ENCODE measurements around the gene IFNAR1.
"Not testable (repeated sequence)": the region's sequence is repeated elsewhere in the genome, so short reads cannot be mapped to it uniquely, and the experiment has no call there.

Gene IFNAR1

GRCh38 chr21:33377221-33377920, 52.6 kb downstream of the IFNAR1 start:
- ATAC-seq (ENCODE audit: low read depth) (no peak), DNase-seq (ENCODE audit: low spot score) (no peak)
- peaks cover 33% of the 10 kb centered on the region for H3K4me1 ChIP-seq (ENCODE audit: insufficient read depth, poor library complexity, severe bottlenecking)
- H3K27ac ChIP-seq (ENCODE audit: poor library complexity, severe bottlenecking), result no peak overlapping the region
- no peaks in the 10 kb centered on the region for H3K36me3 ChIP-seq (ENCODE audit: low read depth)
- TF ChIP-seq CTCF (IDR thresholded peaks at IDR 0.05; ENCODE audit: poor library complexity, severe bottlenecking), result no peak
- no peaks in the 10 kb centered on the region for H3K9me3 ChIP-seq (ENCODE audit: severe bottlenecking)
- no peaks in the 10 kb centered on the region for H3K27me3 ChIP-seq (ENCODE audit: insufficient read depth, poor library complexity, severe bottlenecking)
- no peak overlapping the region for H3K4me3 ChIP-seq (ENCODE audit: severe bottlenecking)

- peaks cover 40% of the 10 kb centered on the region for H3K4me1 ChIP-seq (ENCODE audit: insufficient read depth, poor library complexity, severe bottlenecking)
- no peaks in the 10 kb centered on the region for H3K9me3 ChIP-seq (ENCODE audit: severe bottlenecking)
- no peak overlapping the region for H3K4me3 ChIP-seq (ENCODE audit: severe bottlenecking)
- no peak overlapping the region for H3K27ac ChIP-seq (ENCODE audit: poor library complexity, severe bottlenecking)
- no peak for ATAC-seq (ENCODE audit: low read depth)
- no peaks in the 10 kb centered on the region for H3K27me3 ChIP-seq (ENCODE audit: insufficient read depth, poor library complexity, severe bottlenecking)
- TF ChIP-seq CTCF (IDR thresholded peaks at IDR 0.05; ENCODE audit: poor library complexity, severe bottlenecking), result no peak
- no peaks in the 10 kb centered on the region for H3K36me3 ChIP-seq (ENCODE audit: low read depth)
- DNase-seq (ENCODE audit: low spot score), result no peak
Observed at GRCh38 chr21:33378081-33378480, 53.3 kb downstream of the IFNAR1 start.

- Histone ChIP-seq H3K27ac (ENCODE audit: poor library complexity, severe bottlenecking) (peak overlapping the region; percentile 94), H3K4me1 (ENCODE audit: insufficient read depth, poor library complexity, severe bottlenecking) (peaks cover 43% of the 10 kb centered on the region)
- H3K4me3 ChIP-seq (ENCODE audit: severe bottlenecking); H3K36me3 ChIP-seq (ENCODE audit: low read depth); H3K27me3 ChIP-seq (ENCODE audit: insufficient read depth, poor library complexity, severe bottlenecking); H3K9me3 ChIP-seq (ENCODE audit: severe bottlenecking); DNase-seq (ENCODE audit: low spot score): not testable (repeated sequence)
- peak; percentile 74 for ATAC-seq (ENCODE audit: low read depth)
Observed at GRCh38 chr21:33379934-33380333, 55.2 kb downstream of the IFNAR1 start.

GRCh38 chr21:33380483-33380998, 55.8 kb downstream of the IFNAR1 start:
- ATAC-seq (ENCODE audit: low read depth), result peak; percentile 89
- Histone ChIP-seq H3K36me3 (ENCODE audit: low read depth) (no peaks in the 10 kb centered on the region), H3K4me3 (ENCODE audit: severe bottlenecking) (no peak overlapping the region), H3K27me3 (ENCODE audit: insufficient read depth, poor library complexity, severe bottlenecking) (no peaks in the 10 kb centered on the region), H3K4me1 (ENCODE audit: insufficient read depth, poor library complexity, severe bottlenecking) (peaks cover 43% of the 10 kb centered on the region), H3K27ac (ENCODE audit: poor library complexity, severe bottlenecking) (peak overlapping the region; percentile 94), H3K9me3 (ENCODE audit: severe bottlenecking) (no peaks in the 10 kb centered on the region)
- DNase-seq (ENCODE audit: low spot score), result peak; percentile 97
- no peak for TF ChIP-seq CTCF (IDR thresholded peaks at IDR 0.05; ENCODE audit: poor library complexity, severe bottlenecking)

- peak overlapping the region; percentile 94 for H3K27ac ChIP-seq (ENCODE audit: poor library complexity, severe bottlenecking)
- not testable (repeated sequence) for DNase-seq (ENCODE audit: low spot score); H3K27me3 ChIP-seq (ENCODE audit: insufficient read depth, poor library complexity, severe bottlenecking); ATAC-seq (ENCODE audit: low read depth); H3K9me3 ChIP-seq (ENCODE audit: severe bottlenecking); H3K4me3 ChIP-seq (ENCODE audit: severe bottlenecking); H3K36me3 ChIP-seq (ENCODE audit: low read depth)
- peaks cover 43% of the 10 kb centered on the region for H3K4me1 ChIP-seq (ENCODE audit: insufficient read depth, poor library complexity, severe bottlenecking)
Observed at GRCh38 chr21:33381381-33381780, 56.6 kb downstream of the IFNAR1 start.
